T-helper 1 cell treated with Interleukin-12 subunit alpha and Interleukin-12 subunit beta and Interleukin-4 antibody, amounts not matched to agents 30 μg/mL and 1 μg/mL, for 36 hours (primary cell): ENCODE results near the gene PCDHGB5.

Source experiments
- H3K27ac Mint-ChIP-seq: one replicate; pipeline ENCODE4 v1.8.0; 2021; ENCODE audit warnings: mild to moderate bottlenecking, mixed read lengths
- H3K27me3 Mint-ChIP-seq: one replicate; pipeline ENCODE4 v1.8.0; 2021; ENCODE audit warnings: low read depth, mixed read lengths
- H3K36me3 Mint-ChIP-seq: one replicate; pipeline ENCODE4 v1.8.0; 2021; ENCODE audit warnings: low read depth, mixed read lengths
- H3K4me1 Mint-ChIP-seq: one replicate; pipeline ENCODE4 v1.8.0; 2021; ENCODE audit warnings: low read depth, mixed read lengths
- H3K4me3 Mint-ChIP-seq: one replicate; pipeline ENCODE4 v1.8.0; 2021; ENCODE audit warnings: mild to moderate bottlenecking, moderate library complexity, mixed read lengths
- H3K9me3 Mint-ChIP-seq: one replicate; pipeline ENCODE4 v1.8.0; 2021; ENCODE audit warnings: mixed read lengths

PCDHGB5 gene

GRCh38 chr5:141437221-141437620, 39.5 kb downstream of the PCDHGB5 start:
- peaks cover 8% of the 10 kb centered on the region for H3K9me3 Mint-ChIP-seq
- no peak overlapping the region for H3K27ac Mint-ChIP-seq
- H3K4me3 Mint-ChIP-seq = no peak overlapping the region
- H3K36me3 Mint-ChIP-seq = peaks cover 3% of the 10 kb centered on the region
- H3K4me1 Mint-ChIP-seq = peaks cover 2% of the 10 kb centered on the region
- peaks cover 10% of the 10 kb centered on the region for H3K27me3 Mint-ChIP-seq

- H3K9me3 Mint-ChIP-seq = no peaks in the 10 kb centered on the region
- H3K27me3 Mint-ChIP-seq = peaks cover 4% of the 10 kb centered on the region
- H3K36me3 Mint-ChIP-seq = no peaks in the 10 kb centered on the region
- H3K4me1 Mint-ChIP-seq = no peaks in the 10 kb centered on the region
- H3K4me3 Mint-ChIP-seq = no peak overlapping the region
- H3K27ac Mint-ChIP-seq = no peak overlapping the region
Measured at GRCh38 chr5:141439411-141440141, 41.8 kb downstream of the PCDHGB5 start.

- H3K4me3 Mint-ChIP-seq = no peak overlapping the region
- no peaks in the 10 kb centered on the region for H3K4me1 Mint-ChIP-seq
- H3K27me3 Mint-ChIP-seq = peaks cover 4% of the 10 kb centered on the region
- H3K36me3 Mint-ChIP-seq = no peaks in the 10 kb centered on the region
- no peak overlapping the region for H3K27ac Mint-ChIP-seq
- H3K9me3 Mint-ChIP-seq = no peaks in the 10 kb centered on the region
Measured at GRCh38 chr5:141440341-141440740, 42.6 kb downstream of the PCDHGB5 start.

- Mint-ChIP-seq H3K36me3 (no peaks in the 10 kb centered on the region), H3K9me3 (no peaks in the 10 kb centered on the region), H3K27ac (no peak overlapping the region), H3K27me3 (peaks cover under 1% of the 10 kb centered on the region), H3K4me1 (no peaks in the 10 kb centered on the region), H3K4me3 (no peak overlapping the region)
Measured at GRCh38 chr5:141441571-141442170, 43.9 kb downstream of the PCDHGB5 start.
